Activated CD4-positive, alpha-beta memory T cell treated with anti-CD3 and anti-CD28 coated beads for 36 hours (primary cell): ENCODE data around the gene NGLY1. TPM values are rescaled to one million over a fixed set of nuclear protein-coding genes. Genes with fewer than 3 reads are reported as not detected.

ENCODE experiments used
- CTCF ChIA-PET: fragments of 350-600 bp; sonication (Branson Sonifier 250); formaldehyde crosslinking; loops from one replicate; lab custom pipeline; 2021; ENCODE audit warnings: antibody characterized with exemption, inconsistent platforms; lab: Charles Lee
- POLR2A ChIA-PET: fragments of 350-600 bp; sonication (Branson Sonifier 250); formaldehyde crosslinking; loops from one replicate; lab custom pipeline; 2021; ENCODE audit warnings: antibody characterized with exemption; lab: Charles Lee
- DNase-seq: peaks from one replicate; pipeline ENCODE4 v3.0.0-alpha.2; 2020
- H3K27ac Mint-ChIP-seq: one replicate; pipeline ENCODE4 v1.8.0; 2021; ENCODE audit warnings: mixed read lengths
- H3K27me3 Mint-ChIP-seq: one replicate; pipeline ENCODE4 v1.8.0; 2021; ENCODE audit warnings: mixed read lengths
- H3K36me3 Mint-ChIP-seq: one replicate; pipeline ENCODE4 v1.8.0; 2021; ENCODE audit warnings: mixed read lengths
- H3K4me1 Mint-ChIP-seq: one replicate; pipeline ENCODE4 v1.8.0; 2021; ENCODE audit warnings: low read depth, mixed read lengths
- H3K4me3 Mint-ChIP-seq: one replicate; pipeline ENCODE4 v1.8.0; 2021; ENCODE audit warnings: mild to moderate bottlenecking, mixed read lengths
- H3K9me3 Mint-ChIP-seq: one replicate; pipeline ENCODE4 v1.8.0; 2021; ENCODE audit warnings: mixed read lengths
- intact Hi-C: fragments of 100-400 bp; cut with micrococcal nuclease; formaldehyde crosslinking; loops from one replicate; pipeline ENCODE4 v1.15.1; 2023
- total RNA-seq, 2 experiments: library from RNA; stranded (reverse); gene quantifications; one replicate each; pipeline ENCODE4 v1.2.3, GENCODE V29; 2021

Gene NGLY1
- total RNA-seq, 2 experiments from 2014 or later: 51.5 to 56.7 TPM

DNA sequence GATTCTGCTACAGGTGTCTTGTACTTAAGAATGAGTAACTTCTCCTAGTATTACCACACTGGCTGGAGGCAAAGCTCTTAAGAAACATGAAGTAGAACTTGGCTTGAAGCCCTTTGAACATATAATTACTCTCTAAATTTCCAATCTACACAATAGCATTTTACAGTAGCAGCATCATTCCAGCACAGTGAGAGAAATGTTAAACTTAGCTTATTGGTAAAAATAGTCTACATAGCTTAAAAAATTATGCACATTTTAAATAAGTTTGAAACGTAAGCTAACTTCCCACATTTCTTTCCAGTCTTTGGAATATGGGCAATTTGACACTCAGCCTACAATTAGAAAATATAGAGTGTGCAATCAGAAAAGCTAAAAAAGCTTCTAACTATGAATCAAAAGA is 85.7 kb downstream of the NGLY1 start:
- no peaks in the 10 kb centered on the region for H3K36me3 Mint-ChIP-seq
- no peak overlapping the region for H3K4me3 Mint-ChIP-seq
- H3K4me1 Mint-ChIP-seq: no peaks in the 10 kb centered on the region
- no peaks in the 10 kb centered on the region for H3K9me3 Mint-ChIP-seq
- POLR2A ChIA-PET: no interaction called here
- no peak for DNase-seq
- no peaks in the 10 kb centered on the region for H3K27me3 Mint-ChIP-seq
- intact Hi-C loops: no loop called here
- H3K27ac Mint-ChIP-seq: no peak overlapping the region
- CTCF ChIA-PET: no interaction called here

DNA sequence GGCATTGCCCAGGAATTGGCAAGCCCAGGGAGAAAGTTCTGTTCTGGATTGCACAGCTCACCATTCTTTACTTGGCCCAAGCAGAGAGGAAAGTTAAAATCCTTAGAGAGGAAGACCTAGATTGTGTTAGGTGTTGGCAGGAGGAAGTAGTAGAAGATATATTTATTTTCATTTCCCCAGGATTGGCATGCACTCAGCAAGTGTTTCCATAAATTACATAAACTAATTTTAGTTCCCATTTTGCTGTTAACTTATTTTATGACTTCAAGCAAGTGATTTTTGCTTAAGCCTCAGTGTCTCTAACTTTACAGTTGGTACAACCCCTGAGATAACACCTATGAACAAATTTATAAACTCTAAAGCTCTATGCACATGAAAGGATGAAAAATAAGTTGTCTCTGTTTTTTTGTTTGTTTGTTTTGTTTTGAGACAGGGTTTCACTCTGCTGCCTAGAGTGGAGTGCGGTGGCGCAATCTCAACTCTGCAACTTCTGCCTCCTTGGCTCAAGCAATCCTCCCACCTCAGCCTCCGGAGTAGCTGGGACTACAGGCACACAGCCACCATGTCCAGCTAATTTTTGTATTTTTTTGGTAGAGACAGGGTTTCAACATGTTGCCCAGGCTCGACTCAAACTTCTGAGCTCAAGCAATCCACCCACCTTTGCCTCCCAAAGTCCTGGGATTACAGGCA is 87.4 kb downstream of the NGLY1 start:
- Mint-ChIP-seq H3K9me3 (no peaks in the 10 kb centered on the region), H3K4me3 (no peak overlapping the region), H3K4me1 (no peaks in the 10 kb centered on the region), H3K36me3 (no peaks in the 10 kb centered on the region), H3K27me3 (peaks cover 2% of the 10 kb centered on the region), H3K27ac (no peak overlapping the region)
- CTCF ChIA-PET: no interaction called here
- DNase-seq: no peak
- POLR2A ChIA-PET: no interaction called here
- intact Hi-C loops: no loop called here

DNA sequence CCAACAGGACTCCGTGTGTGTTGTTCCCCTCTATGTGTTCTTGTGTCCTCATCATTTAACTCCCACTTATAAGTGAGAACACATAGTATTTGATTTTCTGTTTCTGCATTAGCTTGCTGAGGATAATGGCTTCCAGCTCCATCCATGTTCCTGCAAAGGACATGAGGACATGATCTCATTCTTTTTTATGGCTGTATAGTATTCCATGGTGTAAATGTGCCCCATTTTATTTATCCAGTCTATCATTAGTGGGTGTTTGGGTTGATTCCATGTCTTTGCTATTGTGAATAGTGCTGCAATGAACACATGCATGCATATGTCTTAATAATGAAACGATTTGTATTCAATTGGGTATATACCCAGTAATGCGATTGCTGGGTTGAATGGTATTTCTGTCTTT is 90.0 kb downstream of the NGLY1 start:
- H3K36me3 Mint-ChIP-seq: no peaks in the 10 kb centered on the region
- no peak overlapping the region for H3K27ac Mint-ChIP-seq
- POLR2A ChIA-PET: no interaction called here
- H3K4me3 Mint-ChIP-seq: no peak overlapping the region
- no peaks in the 10 kb centered on the region for H3K9me3 Mint-ChIP-seq
- intact Hi-C loops: no loop called here
- no peaks in the 10 kb centered on the region for H3K4me1 Mint-ChIP-seq
- no peak for DNase-seq
- CTCF ChIA-PET: no interaction called here
- peaks cover 4% of the 10 kb centered on the region for H3K27me3 Mint-ChIP-seq

DNA sequence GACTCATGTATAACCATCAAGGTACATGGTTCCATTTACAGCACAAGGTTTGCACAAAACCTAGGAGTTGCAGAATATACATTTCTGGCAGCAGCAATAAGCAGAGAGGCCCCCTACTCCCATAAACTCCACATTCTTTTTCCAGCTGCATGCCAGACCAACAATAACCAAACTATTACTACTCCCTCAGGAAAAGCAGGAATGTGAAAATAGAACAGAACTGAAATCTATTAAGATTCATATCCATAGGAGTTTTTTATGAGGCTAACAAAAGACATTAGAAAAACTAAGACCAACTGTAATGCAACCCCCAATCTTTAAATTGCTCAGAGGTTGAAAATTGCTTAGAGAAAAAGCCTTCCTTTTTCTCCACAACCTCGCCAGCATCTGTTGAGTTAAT is 90.9 kb downstream of the NGLY1 start:
- Mint-ChIP-seq H3K4me3 (no peak overlapping the region), H3K27ac (no peak overlapping the region), H3K27me3 (peaks cover 4% of the 10 kb centered on the region), H3K36me3 (no peaks in the 10 kb centered on the region), H3K9me3 (no peaks in the 10 kb centered on the region), H3K4me1 (no peaks in the 10 kb centered on the region)
- CTCF ChIA-PET: no interaction called here
- intact Hi-C loops: no loop called here
- DNase-seq: no peak
- POLR2A ChIA-PET: no interaction called here

DNA sequence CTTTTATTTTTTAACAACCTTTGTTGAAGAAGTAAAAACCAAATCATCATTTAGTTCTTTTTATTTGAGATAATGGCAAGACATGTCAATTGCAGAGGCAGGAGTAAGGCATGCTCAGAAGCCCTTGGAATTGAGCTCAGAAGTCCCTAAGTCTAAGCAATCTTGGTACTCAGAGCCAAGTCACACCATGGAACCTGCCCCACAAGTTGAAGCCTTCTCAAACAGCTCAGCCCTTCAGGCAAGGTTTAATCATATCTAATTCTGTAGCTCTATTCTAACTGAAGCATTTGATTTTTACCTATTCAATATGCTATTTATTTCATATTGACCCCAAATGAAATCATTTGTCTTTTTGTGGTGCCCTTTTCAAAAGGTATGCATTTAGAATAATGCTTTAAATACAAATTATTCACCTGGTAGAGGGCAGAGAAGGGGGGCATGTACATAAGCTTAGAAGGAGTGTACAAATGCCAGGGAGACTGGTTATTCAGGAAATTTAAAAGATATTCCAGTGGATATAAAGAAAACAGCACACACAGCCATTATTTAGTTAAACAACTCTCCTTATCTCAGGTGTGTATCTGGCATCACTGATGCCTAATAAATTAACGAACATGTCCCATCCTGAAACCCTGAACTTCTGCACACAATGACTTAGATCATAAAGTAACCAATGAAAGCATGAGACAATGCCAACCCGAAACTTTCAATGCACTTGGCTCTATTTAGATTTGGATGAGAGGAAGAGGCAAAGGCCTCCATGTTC is 92.3 kb downstream of the NGLY1 start:
- Mint-ChIP-seq H3K27ac (no peak overlapping the region), H3K4me3 (no peak overlapping the region), H3K27me3 (peaks cover 4% of the 10 kb centered on the region), H3K4me1 (no peaks in the 10 kb centered on the region), H3K36me3 (no peaks in the 10 kb centered on the region), H3K9me3 (no peaks in the 10 kb centered on the region)
- DNase-seq: no peak
- POLR2A ChIA-PET: no interaction called here
- intact Hi-C loops: no loop called here
- CTCF ChIA-PET: no interaction called here

DNA sequence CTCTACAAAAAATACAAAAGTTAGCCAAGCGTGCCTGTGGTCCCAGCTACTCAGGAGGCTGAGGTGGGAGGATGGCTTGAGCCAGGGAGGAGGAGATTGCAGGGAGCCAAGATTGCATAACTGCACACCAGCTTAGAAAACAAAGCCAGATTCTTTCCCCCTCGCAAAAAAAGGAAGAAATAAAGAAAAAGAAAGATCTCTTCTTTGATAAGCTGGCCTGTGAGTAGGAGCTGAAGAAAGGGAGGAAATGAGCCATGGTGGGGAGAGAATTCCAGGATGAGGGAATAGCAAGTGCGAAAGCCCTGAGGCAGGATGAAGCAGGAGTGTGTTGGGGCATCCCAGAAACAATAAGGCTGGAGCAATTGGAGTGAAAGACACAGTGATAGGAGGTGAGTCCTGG is 94.0 kb downstream of the NGLY1 start:
- DNase-seq: no peak
- Mint-ChIP-seq H3K27me3 (peaks cover 4% of the 10 kb centered on the region), H3K4me3 (no peak overlapping the region), H3K36me3 (no peaks in the 10 kb centered on the region), H3K27ac (no peak overlapping the region), H3K4me1 (no peaks in the 10 kb centered on the region), H3K9me3 (no peaks in the 10 kb centered on the region)
- intact Hi-C loops: no loop called here
- POLR2A ChIA-PET: interaction anchor here (0.6 kb wide), 1 partner anchor 8 kb away, joined by 3 read pairs; no protein-coding TSS in a partner anchor
- CTCF ChIA-PET: no interaction called here

DNA sequence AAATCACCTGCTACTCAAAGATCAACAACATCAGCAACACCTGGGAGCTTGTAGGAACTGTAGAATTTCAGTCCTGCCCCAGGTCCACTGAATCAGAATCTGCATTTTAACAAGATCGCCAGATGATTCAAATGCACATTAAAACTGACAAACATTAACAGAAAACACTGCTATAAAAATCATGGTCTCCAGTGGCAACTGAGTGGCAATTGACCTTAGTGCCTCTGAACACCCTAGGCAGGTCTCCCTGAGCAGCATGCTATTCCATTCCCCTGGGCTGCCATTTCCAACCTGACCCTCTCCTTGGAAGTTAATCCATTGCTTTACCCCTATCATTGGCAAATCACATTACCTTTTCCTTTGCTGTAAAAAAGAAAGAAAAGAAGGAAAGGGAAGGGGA is 95.5 kb downstream of the NGLY1 start:
- intact Hi-C loops: no loop called here
- DNase-seq: no peak
- H3K36me3 Mint-ChIP-seq: no peaks in the 10 kb centered on the region
- ChIA-PET CTCF (interaction anchor here (0.6 kb wide), 1 partner anchor 170 kb away, joined by 3 read pairs; no protein-coding TSS in a partner anchor), POLR2A (no interaction called here)
- no peak overlapping the region for H3K27ac Mint-ChIP-seq
- H3K27me3 Mint-ChIP-seq: peaks cover 4% of the 10 kb centered on the region
- no peaks in the 10 kb centered on the region for H3K9me3 Mint-ChIP-seq
- no peaks in the 10 kb centered on the region for H3K4me1 Mint-ChIP-seq
- no peak overlapping the region for H3K4me3 Mint-ChIP-seq

DNA sequence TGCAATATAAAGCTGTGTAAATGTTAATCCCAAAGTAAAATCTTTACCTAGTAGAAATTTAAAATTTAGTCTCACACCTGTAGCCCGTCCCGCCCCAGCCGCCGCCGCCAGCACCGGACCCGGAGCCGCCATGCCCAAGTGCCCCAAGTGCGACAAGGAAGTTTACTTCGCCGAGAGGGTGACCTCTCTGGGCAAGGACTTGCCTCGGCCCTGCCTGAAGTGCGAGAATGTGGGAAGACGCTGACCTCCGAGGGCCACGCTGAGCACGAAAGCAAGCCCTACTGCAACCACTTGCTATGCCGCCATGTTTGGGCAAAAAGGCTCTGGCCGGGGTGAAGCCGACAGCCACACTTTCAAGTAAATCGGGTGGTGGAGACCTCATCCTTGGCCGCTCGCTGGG is 96.5 kb downstream of the NGLY1 start:
- ChIA-PET CTCF (no interaction called here), POLR2A (no interaction called here)
- intact Hi-C loops: no loop called here

DNA sequence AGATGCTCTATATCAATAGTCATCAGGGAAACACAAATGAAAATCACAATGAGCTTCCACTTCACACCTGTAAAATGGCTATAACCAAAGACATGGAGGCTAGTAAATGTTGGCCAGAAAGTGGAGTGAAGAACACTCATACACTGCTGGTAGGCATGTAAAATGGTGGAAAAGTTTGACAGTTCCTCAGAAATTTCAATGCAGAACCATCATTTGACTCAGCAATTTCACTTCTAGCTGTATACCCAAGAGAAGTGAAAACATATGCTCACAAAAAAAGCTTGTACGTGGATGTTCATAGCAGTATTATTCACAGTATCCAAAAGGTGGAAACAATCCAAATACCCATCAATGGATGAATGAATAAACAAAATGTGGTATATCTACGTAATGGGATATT is 99.4 kb downstream of the NGLY1 start:
- ChIA-PET CTCF (interaction anchor here (1.4 to 1.5 kb wide), 2 partner anchors 36 to 174 kb away, joined by 3 to 5 read pairs; no protein-coding TSS in a partner anchor), POLR2A (no interaction called here)
- Mint-ChIP-seq H3K4me3 (no peak overlapping the region), H3K27ac (no peak overlapping the region), H3K4me1 (no peaks in the 10 kb centered on the region), H3K36me3 (no peaks in the 10 kb centered on the region), H3K27me3 (no peaks in the 10 kb centered on the region), H3K9me3 (no peaks in the 10 kb centered on the region)
- intact Hi-C loops: no loop called here
- DNase-seq: no peak

More for the DNA sequence above, 96.5 kb downstream of the NGLY1 start:
- H3K27ac Mint-ChIP-seq: no peak overlapping the region
- peaks cover 4% of the 10 kb centered on the region for H3K27me3 Mint-ChIP-seq
- no peak overlapping the region for H3K4me3 Mint-ChIP-seq
- no peaks in the 10 kb centered on the region for H3K36me3 Mint-ChIP-seq
- no peaks in the 10 kb centered on the region for H3K4me1 Mint-ChIP-seq
- DNase-seq: no peak
- no peaks in the 10 kb centered on the region for H3K9me3 Mint-ChIP-seq

DNA sequence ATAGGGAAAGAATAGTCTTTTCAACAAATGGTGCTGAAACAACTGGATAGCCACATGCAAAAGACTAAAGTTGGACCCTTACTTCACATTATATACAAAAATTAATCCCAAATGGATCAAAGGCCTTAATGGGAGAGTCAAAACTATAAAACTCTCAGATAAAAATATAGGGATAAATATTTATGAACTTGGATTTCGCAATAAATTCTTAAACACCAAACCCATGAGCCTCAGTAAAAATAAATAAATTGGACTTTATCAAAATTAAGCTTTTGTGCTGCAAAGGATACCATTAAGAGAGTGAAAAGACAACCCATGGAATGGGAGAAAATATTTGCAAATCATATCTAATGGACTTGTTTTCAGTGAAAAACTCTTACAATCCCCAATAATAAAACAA is 99.8 kb downstream of the NGLY1 start:
- DNase-seq: no peak
- ChIA-PET POLR2A (no interaction called here), CTCF (interaction anchor here (1.4 kb wide), 1 partner anchor 174 kb away, joined by 3 read pairs; no protein-coding TSS in a partner anchor)
- no peak overlapping the region for H3K4me3 Mint-ChIP-seq
- intact Hi-C loops: no loop called here
- no peaks in the 10 kb centered on the region for H3K4me1 Mint-ChIP-seq
- no peaks in the 10 kb centered on the region for H3K9me3 Mint-ChIP-seq
- H3K36me3 Mint-ChIP-seq: no peaks in the 10 kb centered on the region
- no peak overlapping the region for H3K27ac Mint-ChIP-seq
- peaks cover 1% of the 10 kb centered on the region for H3K27me3 Mint-ChIP-seq

DNA sequence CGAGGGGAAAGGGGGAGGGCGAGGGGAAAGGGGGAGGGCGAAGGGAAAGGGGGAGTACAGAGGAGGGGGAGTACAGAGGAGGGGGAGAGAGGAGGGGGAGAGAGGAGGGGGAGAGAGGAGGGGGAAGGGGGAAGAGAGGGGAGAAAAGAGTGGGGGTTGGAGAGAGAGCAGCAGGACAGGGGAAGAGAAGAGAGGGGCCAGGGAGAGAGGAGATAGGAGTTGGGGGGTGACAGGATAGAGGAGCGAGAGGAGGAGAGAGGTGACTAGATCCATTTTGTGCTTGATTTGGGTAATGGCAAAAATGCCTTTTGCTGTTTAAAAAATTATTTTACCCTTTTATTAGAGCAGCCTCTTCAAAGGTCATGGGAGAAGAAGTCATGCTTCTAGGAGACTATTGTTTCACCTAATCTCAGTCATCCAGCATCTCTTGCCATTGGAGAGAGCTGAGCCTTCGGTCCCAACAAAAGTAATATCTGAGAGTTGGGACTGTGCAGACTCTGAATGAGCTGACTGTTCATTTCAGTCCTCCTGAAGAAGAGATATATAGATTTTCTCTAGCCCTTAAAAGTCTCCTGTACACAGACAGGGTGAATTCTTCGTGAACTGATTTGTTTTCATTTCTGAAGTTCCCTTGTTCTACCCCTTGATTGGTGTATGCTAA is 103.5 kb downstream of the NGLY1 start:
- no peak for DNase-seq
- intact Hi-C loops: no loop called here
- H3K4me1 Mint-ChIP-seq: no peaks in the 10 kb centered on the region
- no peak overlapping the region for H3K27ac Mint-ChIP-seq
- H3K27me3 Mint-ChIP-seq: peaks cover 7% of the 10 kb centered on the region
- ChIA-PET CTCF (no interaction called here), POLR2A (no interaction called here)
- H3K9me3 Mint-ChIP-seq: no peaks in the 10 kb centered on the region
- no peaks in the 10 kb centered on the region for H3K36me3 Mint-ChIP-seq
- H3K4me3 Mint-ChIP-seq: no peak overlapping the region

DNA sequence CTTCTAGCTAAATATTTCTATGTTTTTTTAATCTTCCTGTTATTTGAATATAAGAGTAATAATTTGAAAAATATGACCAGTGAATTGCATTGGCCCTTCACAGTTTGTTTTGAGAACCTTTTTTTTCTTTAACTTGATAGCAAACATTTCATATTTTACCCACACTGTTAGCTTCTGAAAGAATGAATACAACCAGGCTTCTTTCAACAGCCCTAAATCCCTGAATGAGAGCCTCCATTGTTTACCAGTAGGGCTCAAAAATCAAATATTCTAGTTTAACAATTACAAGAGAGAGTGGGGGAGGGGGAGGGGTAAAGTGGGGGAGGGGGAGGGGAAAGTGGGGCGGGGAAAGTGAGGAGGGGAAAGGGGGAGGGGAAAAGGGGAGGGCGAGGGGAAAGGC is 104.1 kb downstream of the NGLY1 start:
- intact Hi-C loops: no loop called here
- POLR2A ChIA-PET: no interaction called here
- H3K36me3 Mint-ChIP-seq: no peaks in the 10 kb centered on the region
- peaks cover 7% of the 10 kb centered on the region for H3K27me3 Mint-ChIP-seq
- CTCF ChIA-PET: no interaction called here
- H3K4me1 Mint-ChIP-seq: no peaks in the 10 kb centered on the region
- no peaks in the 10 kb centered on the region for H3K9me3 Mint-ChIP-seq
- DNase-seq: no peak
- no peak overlapping the region for H3K27ac Mint-ChIP-seq
- no peak overlapping the region for H3K4me3 Mint-ChIP-seq
